BLaER1 (cell line): ENCODE measurements around the gene ATOSB.

Experiments used
- H3K27ac ChIP-seq: shearing (Covaris generic); formaldehyde crosslinking; 2 replicates; pipeline ENCODE4 v1.8.1; 2022
- H3K27me3 ChIP-seq: shearing (Covaris generic); formaldehyde crosslinking; 2 replicates; pipeline ENCODE4 v1.8.1; 2022
- H3K36me3 ChIP-seq: shearing (Covaris generic); formaldehyde crosslinking; 2 replicates; pipeline ENCODE4 v1.8.1; 2022
- H3K4me1 ChIP-seq: shearing (Covaris generic); formaldehyde crosslinking; 2 replicates; pipeline ENCODE4 v1.8.1; 2022
- H3K4me2 ChIP-seq: shearing (Covaris generic); formaldehyde crosslinking; 2 replicates; pipeline ENCODE4 v1.8.1; 2022
- H3K4me3 ChIP-seq: shearing (Covaris generic); formaldehyde crosslinking; 2 replicates; pipeline ENCODE4 v1.8.1; 2022
- H3K9ac ChIP-seq: shearing (Covaris generic); formaldehyde crosslinking; 2 replicates; pipeline ENCODE4 v1.8.1; 2022
- H3K9me3 ChIP-seq: shearing (Covaris generic); formaldehyde crosslinking; 2 replicates; pipeline ENCODE4 v1.8.1; 2022
- H4K20me1 ChIP-seq: shearing (Covaris generic); formaldehyde crosslinking; 2 replicates; pipeline ENCODE4 v1.8.1; 2022
- Cebpa-rat ChIP-seq: shearing (Covaris generic); IDR thresholded peaks from 2 replicates; pipeline ENCODE4 v1.8.1; 2022

ATOSB gene

GRCh38 chr9:35054871-35055644, 60.6 kb downstream of the ATOSB start:
- peaks cover 99% of the 10 kb centered on the region for H3K36me3 ChIP-seq
- H3K9me3 ChIP-seq, result no peaks in the 10 kb centered on the region
- no peak overlapping the region for H3K27ac ChIP-seq
- no peak overlapping the region for H3K4me3 ChIP-seq
- peaks cover 44% of the 10 kb centered on the region for H4K20me1 ChIP-seq
- H3K27me3 ChIP-seq, result no peaks in the 10 kb centered on the region
- H3K4me1 ChIP-seq, result no peaks in the 10 kb centered on the region
- H3K4me2 ChIP-seq, result no peak overlapping the region
- TF ChIP-seq Cebpa-rat, result no peak
- no peak overlapping the region for H3K9ac ChIP-seq

GRCh38 chr9:35054185-35054835, 61.4 kb downstream of the ATOSB start:
- Histone ChIP-seq H3K9ac (no peak overlapping the region), H3K4me2 (no peak overlapping the region), H3K4me1 (no peaks in the 10 kb centered on the region), H3K27me3 (no peaks in the 10 kb centered on the region), H3K27ac (no peak overlapping the region), H3K36me3 (peaks cover 99% of the 10 kb centered on the region), H3K9me3 (no peaks in the 10 kb centered on the region), H3K4me3 (no peak overlapping the region), H4K20me1 (peaks cover 36% of the 10 kb centered on the region)
- TF ChIP-seq Cebpa-rat, result no peak
